Measurements from ENCODE around the gene RFC1. TPM values are rescaled to one million over a fixed set of nuclear protein-coding genes. Genes with fewer than 3 reads are reported as not detected.
"Not testable (repeated sequence)": the region's sequence is repeated elsewhere in the genome, so short reads cannot be mapped to it uniquely, and the experiment has no call there.

The RFC1 gene
- polyA plus RNA-seq, 3 donors = 8.7 to 15.0 (median 14.6) TPM

GRCh38 chr4:39406763-39407583 lies 40.8 kb upstream of the RFC1 start, which contains the start of gene KLB:
Gene KLB, plus strand, starts transcription at chr4:39406930. Its CDS starts 20 bp downstream, at chr4:39406950.
- H3K4me1 Mint-ChIP-seq = no peaks in the 10 kb centered on the region
- Histone ChIP-seq H3K9ac (ENCODE audit: insufficient read depth, low read length, poor library complexity, severe bottlenecking) (no peak within 1 kb of the TSS), H3K79me2 (ENCODE audit: insufficient read depth, low read length) (no peaks in the 10 kb centered on the region), H3K9me3 (replicated peaks in 1 of 2; ENCODE audit: control insufficient read depth in 1 of 2, insufficient read depth in 1 of 2, low read length in 2 of 2) (no peaks in the 10 kb centered on the region), H2AFZ (ENCODE audit: insufficient read depth, low read depth, low read length, poor library complexity, severe bottlenecking) (no peak within 1 kb of the TSS), H3K36me3 (replicated peaks in 1 of 2; ENCODE audit: control insufficient read depth in 1 of 2, insufficient read depth in 2 of 2, low read length in 2 of 2) (no peaks in the 10 kb centered on the region), H3K4me2 (replicated peaks; ENCODE audit: extremely low read depth, low read length, poor library complexity, severe bottlenecking) (no peak within 1 kb of the TSS), H3K27ac (ENCODE audit: low read depth in 1 of 2, low read length in 2 of 2) (no peak within 1 kb of the TSS), H4K20me1 (ENCODE audit: insufficient read depth, low read length) (no peaks in the 10 kb centered on the region), H3K4me3 (replicated peaks in 1 of 3; ENCODE audit: low read depth in 2 of 3, low read length in 3 of 3) (no peak within 1 kb of the TSS), H3K4me1 (ENCODE audit: control insufficient read depth in 1 of 2, insufficient read depth in 2 of 2, low read length in 2 of 2) (no peaks in the 10 kb centered on the region), H3K27me3 (ENCODE audit: control insufficient read depth in 2 of 2, insufficient read depth in 2 of 2, low read length in 2 of 2) (no peaks in the 10 kb centered on the region)
- H3K27ac Mint-ChIP-seq = no peak within 1 kb of the TSS
- WGBS (ENCODE audit: insufficient coverage) = 95% methylated on average over 3 of the region's 12 CpGs
- no peaks in the 10 kb centered on the region for H3K9me3 Mint-ChIP-seq
- intact Hi-C loops (cut with micrococcal nuclease) = no loop called here
- H3K4me3 Mint-ChIP-seq = no peak within 1 kb of the TSS
- DNase-seq = no peak
- TF ChIP-seq CTCF (IDR thresholded peaks at IDR 0.05) = no peak
- no peaks in the 10 kb centered on the region for H3K36me3 Mint-ChIP-seq
- peaks cover 1 to 3% (median 2%) of the 10 kb centered on the region in 3 donors for H3K27me3 Mint-ChIP-seq (ENCODE audit: low read depth in 3 of 3)

- H3K4me3 ChIP-seq (replicated peaks in 1 of 3; ENCODE audit: low read depth in 2 of 3, low read length in 3 of 3); H3K27ac ChIP-seq (ENCODE audit: low read depth in 1 of 2, low read length in 2 of 2); H3K4me1 ChIP-seq (ENCODE audit: control insufficient read depth in 1 of 2, insufficient read depth in 2 of 2, low read length in 2 of 2); H3K9me3 Mint-ChIP-seq; H3K4me1 Mint-ChIP-seq; H3K9ac ChIP-seq (ENCODE audit: insufficient read depth, low read length, poor library complexity, severe bottlenecking); H2AFZ ChIP-seq (ENCODE audit: insufficient read depth, low read depth, low read length, poor library complexity, severe bottlenecking); H3K79me2 ChIP-seq (ENCODE audit: insufficient read depth, low read length); H3K9me3 ChIP-seq (replicated peaks in 1 of 2; ENCODE audit: control insufficient read depth in 1 of 2, insufficient read depth in 1 of 2, low read length in 2 of 2); H3K36me3 ChIP-seq (replicated peaks in 1 of 2; ENCODE audit: control insufficient read depth in 1 of 2, insufficient read depth in 2 of 2, low read length in 2 of 2); H3K4me3 Mint-ChIP-seq; H3K4me2 ChIP-seq (replicated peaks; ENCODE audit: extremely low read depth, low read length, poor library complexity, severe bottlenecking); H4K20me1 ChIP-seq (ENCODE audit: insufficient read depth, low read length); H3K27me3 Mint-ChIP-seq (ENCODE audit: low read depth in 3 of 3); DNase-seq; intact Hi-C loops (cut with micrococcal nuclease); H3K27ac Mint-ChIP-seq; H3K36me3 Mint-ChIP-seq; H3K27me3 ChIP-seq (ENCODE audit: control insufficient read depth in 2 of 2, insufficient read depth in 2 of 2, low read length in 2 of 2): not testable (repeated sequence)
- no CpG with 5 or more reads among the region's 6 CpGs for WGBS (ENCODE audit: insufficient coverage)
Measured at GRCh38 chr4:39401640-39402039, 35.5 kb upstream of the RFC1 start.

All from CD14-positive monocyte (primary cell).